Mucosa of stomach (tissue), 1 donor: ENCODE results near the gene PPP1R1C.
"Not testable (repeated sequence)": the region's sequence is repeated elsewhere in the genome, so short reads cannot be mapped to it uniquely, and the experiment has no call there.

Experiments
- H3K27me3 ChIP-seq: one replicate; pipeline ENCODE4 v1.7.0; 2013; ENCODE audit warnings: mild to moderate bottlenecking, low read length; ENCODE audit not compliant: control insufficient read depth, insufficient read depth
- H3K36me3 ChIP-seq: one replicate; pipeline ENCODE4 v1.7.0; 2013; ENCODE audit warnings: low read length; ENCODE audit not compliant: control insufficient read depth, insufficient read depth
- H3K4me1 ChIP-seq: one replicate; pipeline ENCODE4 v1.7.0; 2013; ENCODE audit warnings: mild to moderate bottlenecking, low read length; ENCODE audit not compliant: control insufficient read depth, insufficient read depth
- H3K4me3 ChIP-seq: one replicate; pipeline ENCODE4 v1.7.0; 2013; ENCODE audit warnings: low read length
- H3K9ac ChIP-seq: one replicate; pipeline ENCODE4 v1.7.0; 2013; ENCODE audit warnings: mild to moderate bottlenecking, low read length, moderate library complexity
- H3K9me3 ChIP-seq: one replicate; pipeline ENCODE4 v1.7.0; 2013; ENCODE audit warnings: mild to moderate bottlenecking, low read length, moderate library complexity; ENCODE audit not compliant: control insufficient read depth
- donor health status: Pancreatic carcinoma.

PPP1R1C gene

DNA sequence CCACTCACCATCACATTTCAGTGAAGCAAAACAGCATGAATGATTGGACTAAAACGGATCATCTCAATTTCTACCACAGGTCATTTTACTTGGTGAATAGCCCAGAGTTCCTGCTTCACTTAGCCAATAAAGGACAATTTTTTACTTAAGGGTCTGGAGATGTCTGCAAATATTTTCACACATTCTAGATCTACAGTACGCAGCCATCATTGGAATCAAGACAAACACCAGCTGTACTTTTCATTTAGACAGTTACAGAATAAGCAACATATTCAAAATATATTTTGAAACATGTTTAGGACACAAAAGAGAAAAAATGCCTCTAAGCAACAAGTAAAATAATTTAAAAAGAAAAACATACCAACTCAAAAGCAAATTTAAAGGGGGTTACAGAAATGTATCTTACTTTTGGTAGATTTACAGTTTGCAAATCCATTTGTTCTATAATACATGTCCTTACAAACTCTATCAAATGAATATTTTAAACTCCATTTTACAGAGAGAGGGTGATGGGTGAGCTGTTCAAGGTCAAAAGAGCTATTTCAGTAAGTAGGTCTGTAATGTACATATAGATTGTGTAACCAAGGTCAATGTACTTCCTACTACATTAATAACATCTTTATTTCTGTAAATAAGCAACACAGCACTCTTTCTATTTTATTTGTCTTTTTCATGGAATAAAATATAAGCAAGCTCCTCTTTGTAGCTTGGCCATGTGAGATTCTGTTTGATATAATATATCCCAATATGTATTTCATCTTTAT lies 13.4 kb downstream of the PPP1R1C start:
- Histone ChIP-seq H3K9me3 (no peaks in the 10 kb centered on the region), H3K9ac (no peak overlapping the region), H3K27me3 (no peaks in the 10 kb centered on the region), H3K4me1 (no peaks in the 10 kb centered on the region), H3K4me3 (no peak overlapping the region), H3K36me3 (no peaks in the 10 kb centered on the region)

GRCh38 chr2:181999911-182000310 lies 14.3 kb downstream of the PPP1R1C start:
- Histone ChIP-seq H3K9me3 (no peaks in the 10 kb centered on the region), H3K4me1 (no peaks in the 10 kb centered on the region), H3K9ac (no peak overlapping the region), H3K27me3 (no peaks in the 10 kb centered on the region), H3K36me3 (no peaks in the 10 kb centered on the region), H3K4me3 (no peak overlapping the region)

DNA sequence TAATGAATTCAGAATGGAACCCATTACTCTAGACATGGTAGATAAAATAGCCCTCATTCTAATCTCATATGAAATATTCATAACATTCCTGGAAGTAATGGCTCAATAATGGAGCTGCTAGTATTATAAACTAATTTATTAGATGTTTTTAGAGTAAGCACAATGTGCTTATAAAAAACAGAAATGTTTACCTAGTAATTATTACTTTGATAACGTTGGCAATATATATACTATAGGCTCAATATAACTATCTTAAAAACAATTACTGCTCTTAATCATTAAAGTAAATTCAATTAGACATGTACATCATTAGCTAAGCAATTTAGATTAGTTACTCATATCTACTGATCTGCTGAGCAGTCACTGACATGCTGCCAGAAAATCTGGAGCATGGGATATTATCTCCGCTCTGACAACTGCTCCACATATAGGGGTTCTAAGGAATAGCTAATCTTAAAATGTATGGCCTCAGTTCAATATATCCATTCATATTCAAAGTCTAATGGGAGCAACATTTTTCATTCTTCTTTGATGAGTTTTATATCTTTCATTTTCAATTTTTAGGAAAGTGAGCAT lies 19.4 kb downstream of the PPP1R1C start:
- H3K27me3 ChIP-seq, result no peaks in the 10 kb centered on the region
- H3K9me3 ChIP-seq, result no peaks in the 10 kb centered on the region
- no peak overlapping the region for H3K9ac ChIP-seq
- no peaks in the 10 kb centered on the region for H3K36me3 ChIP-seq
- no peak overlapping the region for H3K4me3 ChIP-seq
- no peaks in the 10 kb centered on the region for H3K4me1 ChIP-seq

GRCh38 chr2:182006595-182007341 lies 21.1 kb downstream of the PPP1R1C start:
- Histone ChIP-seq H3K4me3 (no peak overlapping the region), H3K9me3 (no peaks in the 10 kb centered on the region), H3K27me3 (no peaks in the 10 kb centered on the region), H3K4me1 (no peaks in the 10 kb centered on the region), H3K36me3 (no peaks in the 10 kb centered on the region), H3K9ac (no peak overlapping the region)

- Histone ChIP-seq H3K27me3 (no peaks in the 10 kb centered on the region), H3K36me3 (no peaks in the 10 kb centered on the region), H3K9ac (no peak overlapping the region), H3K4me1 (peaks cover 13% of the 10 kb centered on the region), H3K4me3 (no peak overlapping the region), H3K9me3 (no peaks in the 10 kb centered on the region)
Observed at GRCh38 chr2:182014284-182014683, 28.6 kb downstream of the PPP1R1C start.

DNA sequence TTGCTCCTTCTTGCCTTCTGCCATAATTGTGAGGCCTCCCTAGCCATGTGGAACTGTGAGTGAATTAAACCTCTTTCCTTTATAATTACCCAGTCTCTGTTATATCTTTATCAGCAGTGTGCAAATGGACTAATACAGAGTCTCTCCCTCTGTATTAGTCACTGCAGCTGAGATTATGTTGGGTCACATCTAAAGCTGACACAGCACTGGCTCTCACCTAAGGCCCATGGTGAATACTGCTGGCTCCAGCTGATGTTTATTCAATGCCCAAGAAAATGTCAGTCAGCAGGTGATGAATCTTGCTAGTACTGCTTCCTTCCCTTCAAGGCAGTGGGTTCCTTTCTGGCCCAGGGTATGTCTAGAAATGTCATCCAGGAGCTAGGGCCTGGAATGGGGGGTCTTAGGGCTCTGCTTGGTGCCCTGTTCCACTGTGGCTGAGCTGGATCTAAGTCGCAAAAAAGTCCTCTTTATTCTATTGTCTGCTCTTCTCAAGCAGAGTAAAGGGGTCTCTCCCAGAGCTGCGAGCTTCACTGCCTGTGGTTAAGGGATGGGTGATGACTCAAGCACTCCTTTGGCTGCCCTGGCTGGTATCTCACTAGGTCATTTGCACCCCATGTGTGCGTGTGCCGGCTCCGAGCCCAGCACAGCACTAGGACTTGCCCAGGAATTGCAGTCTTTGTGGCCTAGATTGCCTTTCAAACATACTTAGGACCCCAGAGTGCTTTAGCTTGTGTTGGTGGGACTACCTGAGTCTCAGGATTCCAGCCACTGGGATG lies 29.9 kb downstream of the PPP1R1C start:
- no peak overlapping the region for H3K4me3 ChIP-seq
- peaks cover 13% of the 10 kb centered on the region for H3K4me1 ChIP-seq
- no peaks in the 10 kb centered on the region for H3K27me3 ChIP-seq
- H3K36me3 ChIP-seq, result no peaks in the 10 kb centered on the region
- H3K9me3 ChIP-seq, result no peaks in the 10 kb centered on the region
- no peak overlapping the region for H3K9ac ChIP-seq

- no peaks in the 10 kb centered on the region for H3K27me3 ChIP-seq
- no peaks in the 10 kb centered on the region for H3K9me3 ChIP-seq
- no peak overlapping the region for H3K9ac ChIP-seq
- H3K4me3 ChIP-seq, result no peak overlapping the region
- no peaks in the 10 kb centered on the region for H3K36me3 ChIP-seq
- H3K4me1 ChIP-seq, result peaks cover 13% of the 10 kb centered on the region
Observed at GRCh38 chr2:182018218-182018617, 32.6 kb downstream of the PPP1R1C start.

- Histone ChIP-seq H3K9me3 (no peaks in the 10 kb centered on the region), H3K4me1 (peaks cover 13% of the 10 kb centered on the region), H3K4me3 (no peak overlapping the region), H3K27me3 (no peaks in the 10 kb centered on the region), H3K36me3 (no peaks in the 10 kb centered on the region), H3K9ac (no peak overlapping the region)
Observed at GRCh38 chr2:182019731-182020130, 34.1 kb downstream of the PPP1R1C start.

GRCh38 chr2:182020286-182021070 lies 34.8 kb downstream of the PPP1R1C start:
- Histone ChIP-seq H3K4me1 (peaks cover 12% of the 10 kb centered on the region), H3K27me3 (no peaks in the 10 kb centered on the region), H3K36me3 (no peaks in the 10 kb centered on the region), H3K4me3 (no peak overlapping the region), H3K9me3 (no peaks in the 10 kb centered on the region), H3K9ac (no peak overlapping the region)

- Histone ChIP-seq H3K9ac (no peak overlapping the region), H3K4me3 (no peak overlapping the region), H3K36me3 (no peaks in the 10 kb centered on the region), H3K4me1 (peaks cover 3% of the 10 kb centered on the region), H3K27me3 (no peaks in the 10 kb centered on the region), H3K9me3 (no peaks in the 10 kb centered on the region)
Observed at GRCh38 chr2:182023235-182023634, 37.6 kb downstream of the PPP1R1C start.

- not testable (repeated sequence) for H3K36me3 ChIP-seq, H3K4me1 ChIP-seq, H3K9me3 ChIP-seq, H3K27me3 ChIP-seq, H3K4me3 ChIP-seq, H3K9ac ChIP-seq
Observed at GRCh38 chr2:182030875-182031274, 45.2 kb downstream of the PPP1R1C start.
